Stimulated activated naive B cell treated with anti-CD40 and anti-IgM and Interleukin-4, amounts not matched to agents 10 μg/mL and 1 μg/mL and 100 μg/mL, for 72 hours (primary cell): Measurements from ENCODE around the gene EPHA1.
"Not testable (repeated sequence)": the region's sequence is repeated elsewhere in the genome, so short reads cannot be mapped to it uniquely, and the experiment has no call there.

Experiments used
- ATAC-seq, 2 donors: fragments of 150-1000 bp; cut with Tn5 transposase; replicated peaks; 2 replicates each; pipeline ENCODE4 v1.10.0; 2021; ENCODE audit warnings: moderate library complexity in 1 of 2
- DNase-seq: peaks from one replicate; pipeline ENCODE4 v3.0.0; 2021
- H3K27ac Mint-ChIP-seq: one replicate; pipeline ENCODE4 v1.8.0; 2022; ENCODE audit warnings: mild to moderate bottlenecking, mixed read lengths
- H3K27me3 Mint-ChIP-seq, 2 donors: one replicate each; pipeline ENCODE4 v1.8.0; 2022; ENCODE audit warnings: mixed read lengths in 2 of 2
- H3K36me3 Mint-ChIP-seq, 2 donors: one replicate each; pipeline ENCODE4 v1.8.0; 2022; ENCODE audit warnings: mixed read lengths in 2 of 2, mild to moderate bottlenecking in 1 of 2
- H3K4me1 Mint-ChIP-seq, 2 donors: one replicate each; pipeline ENCODE4 v1.8.0; 2022; ENCODE audit warnings: mixed read lengths in 2 of 2, mild to moderate bottlenecking in 1 of 2
- H3K4me3 Mint-ChIP-seq, 2 donors: one replicate each; pipeline ENCODE4 v1.8.0; 2022; ENCODE audit warnings: mild to moderate bottlenecking in 2 of 2, mixed read lengths in 2 of 2, moderate library complexity in 1 of 2
- H3K9me3 Mint-ChIP-seq, 2 donors: one replicate each; pipeline ENCODE4 v1.8.0; 2022; ENCODE audit warnings: mixed read lengths in 2 of 2, mild to moderate bottlenecking in 1 of 2

EPHA1 gene

GRCh38 chr7:143418681-143419458 is 10.2 kb upstream of the EPHA1 start:
- H3K4me3 Mint-ChIP-seq, result no peak overlapping the region
- H3K27ac Mint-ChIP-seq, result no peak overlapping the region
- no peak for ATAC-seq

GRCh38 chr7:143417734-143418383 is 9.2 kb upstream of the EPHA1 start:
- no peak for DNase-seq
- peaks cover 0 to 3% of the 10 kb centered on the region in 2 donors for H3K9me3 Mint-ChIP-seq
- no peaks in the 10 kb centered on the region for H3K4me1 Mint-ChIP-seq
- ATAC-seq, result peak in 1 of 2 donors; percentile 27
- H3K4me3 Mint-ChIP-seq, result no peak overlapping the region
- no peak overlapping the region for H3K27ac Mint-ChIP-seq
- peaks cover 43 to 55% of the 10 kb centered on the region in 2 donors for H3K27me3 Mint-ChIP-seq
- no peaks in the 10 kb centered on the region for H3K36me3 Mint-ChIP-seq

More at GRCh38 chr7:143418681-143419458, 10.2 kb upstream of the EPHA1 start:
- peaks cover 0 to 3% of the 10 kb centered on the region in 2 donors for H3K9me3 Mint-ChIP-seq
- H3K27me3 Mint-ChIP-seq, result peaks cover 38 to 47% of the 10 kb centered on the region in 2 donors
- H3K36me3 Mint-ChIP-seq, result no peaks in the 10 kb centered on the region
- H3K4me1 Mint-ChIP-seq, result no peaks in the 10 kb centered on the region
- DNase-seq, result no peak

GRCh38 chr7:143416565-143417149 is 8.0 kb upstream of the EPHA1 start:
- H3K4me3 Mint-ChIP-seq, result no peak overlapping the region
- peaks cover 54 to 67% of the 10 kb centered on the region in 2 donors for H3K27me3 Mint-ChIP-seq
- ATAC-seq (peak in 1 of 2 donors; percentile 54), DNase-seq (no peak)
- H3K4me1 Mint-ChIP-seq, result no peaks in the 10 kb centered on the region
- H3K9me3 Mint-ChIP-seq, result peaks cover 0 to 3% of the 10 kb centered on the region in 2 donors
- H3K27ac Mint-ChIP-seq, result no peak overlapping the region
- no peaks in the 10 kb centered on the region for H3K36me3 Mint-ChIP-seq

DNA sequence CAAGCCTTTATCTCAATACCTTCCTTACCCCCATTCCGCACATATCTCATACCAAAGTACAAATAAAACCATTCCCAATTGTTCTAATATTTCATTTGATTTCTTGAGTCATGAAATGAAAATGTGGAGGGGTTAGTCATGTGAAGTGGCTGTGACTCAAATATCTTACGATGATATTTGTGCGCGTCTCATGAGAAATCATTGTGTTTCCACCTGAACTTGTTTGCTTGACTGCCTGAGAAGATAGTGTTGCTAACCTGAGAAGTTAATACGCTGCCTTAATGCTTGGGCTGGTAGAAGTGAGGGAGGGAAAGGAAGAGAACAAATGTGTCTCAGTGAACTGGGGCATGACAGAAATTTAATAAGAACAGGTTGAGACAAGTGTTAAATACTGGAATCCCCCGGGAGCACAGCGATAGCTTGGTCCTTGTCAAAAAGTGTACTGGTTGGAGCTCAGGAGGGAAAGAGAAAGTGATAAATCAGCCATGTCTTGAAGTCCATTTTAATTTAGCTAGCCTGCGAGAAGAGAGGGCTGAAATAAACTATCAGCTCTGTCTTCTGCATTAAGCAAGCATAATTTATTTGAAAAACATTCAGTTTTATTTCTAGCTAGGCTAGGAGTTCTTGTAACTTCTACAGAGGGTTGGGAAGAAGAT is 7.2 kb upstream of the EPHA1 start:
- DNase-seq (no peak), ATAC-seq (no peak)
- peaks cover 56 to 74% of the 10 kb centered on the region in 2 donors for H3K27me3 Mint-ChIP-seq
- H3K4me1 Mint-ChIP-seq, result peaks cover 0 to under 1% of the 10 kb centered on the region in 2 donors
- peaks cover 0 to 3% of the 10 kb centered on the region in 2 donors for H3K9me3 Mint-ChIP-seq
- no peaks in the 10 kb centered on the region for H3K36me3 Mint-ChIP-seq
- H3K4me3 Mint-ChIP-seq, result no peak overlapping the region
- H3K27ac Mint-ChIP-seq, result no peak overlapping the region

DNA sequence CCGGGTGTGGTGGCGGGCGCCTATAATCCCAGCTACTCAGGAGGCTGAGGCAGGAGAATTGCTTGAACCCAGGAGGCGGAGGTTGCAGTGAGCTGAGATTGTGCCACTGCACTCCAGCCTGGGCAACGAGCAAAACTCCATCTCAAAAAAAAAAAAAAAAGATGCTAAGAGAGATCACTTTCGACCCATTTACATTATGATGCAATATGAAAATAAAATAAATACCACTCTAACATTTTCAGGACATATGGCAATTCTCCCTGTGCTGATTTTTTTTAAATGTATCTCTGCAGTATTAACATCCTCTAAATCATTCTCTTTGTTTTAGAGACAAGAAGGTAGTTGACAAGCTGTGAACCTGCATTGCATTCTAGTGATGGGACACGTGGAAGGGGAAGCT is 6.6 kb upstream of the EPHA1 start:
- not testable (repeated sequence) for H3K9me3 Mint-ChIP-seq, H3K36me3 Mint-ChIP-seq, DNase-seq, ATAC-seq, H3K4me3 Mint-ChIP-seq, H3K4me1 Mint-ChIP-seq, H3K27ac Mint-ChIP-seq
- peaks cover 62 to 81% of the 10 kb centered on the region in 2 donors for H3K27me3 Mint-ChIP-seq

- Mint-ChIP-seq H3K4me3 (no peak overlapping the region), H3K27me3 (peaks cover 53 to 81% of the 10 kb centered on the region in 2 donors), H3K9me3 (no peaks in the 10 kb centered on the region), H3K36me3 (no peaks in the 10 kb centered on the region), H3K4me1 (peaks cover 14 to 25% of the 10 kb centered on the region in 2 donors), H3K27ac (no peak overlapping the region)
- no peak for ATAC-seq
- DNase-seq, result no peak
Measured at GRCh38 chr7:143413123-143413522, 4.5 kb upstream of the EPHA1 start.

GRCh38 chr7:143411976-143412708 is 3.5 kb upstream of the EPHA1 start:
- no peak overlapping the region for H3K27ac Mint-ChIP-seq
- no peaks in the 10 kb centered on the region for H3K36me3 Mint-ChIP-seq
- ATAC-seq, result no peak

DNA sequence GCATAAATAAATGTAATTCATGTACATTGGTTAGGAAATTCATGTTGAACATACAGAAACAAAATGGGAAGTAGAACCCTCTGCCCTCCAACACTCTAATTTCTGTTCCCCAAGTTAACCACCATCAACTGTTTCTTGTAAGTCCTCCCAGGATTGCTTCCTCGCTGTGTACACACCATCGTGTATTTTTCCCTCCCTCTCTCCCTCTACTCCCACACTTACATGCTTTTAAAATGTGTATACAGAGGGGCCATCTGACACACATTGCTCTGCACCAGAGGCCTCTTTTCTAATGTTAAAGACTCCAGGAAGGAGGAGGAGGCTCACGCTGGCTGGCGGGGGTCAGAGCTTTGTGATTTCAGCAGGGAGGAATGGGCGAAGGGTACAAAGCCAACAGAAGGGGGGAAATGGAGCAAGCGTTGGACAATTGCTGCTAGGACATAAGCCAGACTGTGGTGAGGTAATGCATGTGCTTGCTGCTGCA is 1.9 kb upstream of the EPHA1 start:
- Mint-ChIP-seq H3K9me3 (no peaks in the 10 kb centered on the region), H3K27ac (no peak overlapping the region), H3K36me3 (no peaks in the 10 kb centered on the region), H3K4me3 (peak overlapping the region in 1 of 2 donors; percentile 28), H3K27me3 (peaks cover 54 to 79% of the 10 kb centered on the region in 2 donors), H3K4me1 (peaks cover 21 to 35% of the 10 kb centered on the region in 2 donors)
- ATAC-seq (peak; percentile 61 to 76), DNase-seq (no peak)

More at GRCh38 chr7:143411976-143412708, 3.5 kb upstream of the EPHA1 start:
- Mint-ChIP-seq H3K27me3 (peaks cover 60 to 83% of the 10 kb centered on the region in 2 donors), H3K4me3 (no peak overlapping the region), H3K9me3 (no peaks in the 10 kb centered on the region), H3K4me1 (peaks cover 21 to 35% of the 10 kb centered on the region in 2 donors)
- no peak for DNase-seq

DNA sequence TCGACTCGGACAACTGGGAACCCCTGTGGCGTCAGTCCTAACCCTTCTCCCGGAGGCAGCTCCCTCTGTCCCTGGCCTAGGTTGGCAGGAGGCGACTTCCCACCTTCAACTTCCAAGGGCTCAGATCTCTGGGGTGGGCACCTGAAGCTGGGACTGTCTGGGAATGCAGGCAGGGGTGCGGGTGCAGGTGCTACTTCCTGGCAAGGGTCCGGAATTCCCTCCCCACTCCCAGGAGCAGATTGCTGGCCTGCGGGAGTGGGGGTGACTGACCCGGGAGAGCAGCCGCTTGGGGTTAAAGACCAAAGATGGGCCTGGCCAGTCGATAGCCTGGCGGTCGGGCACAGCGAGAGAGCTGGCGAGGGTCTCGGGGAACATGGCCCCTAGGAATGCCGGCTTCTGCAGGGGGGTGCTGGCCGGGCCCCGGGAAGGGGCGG is 387 bp downstream of the EPHA1 start:
- Mint-ChIP-seq H3K4me1 (peaks cover 21 to 35% of the 10 kb centered on the region in 2 donors), H3K4me3 (peak overlapping the region; percentile 6 to 60), H3K9me3 (no peaks in the 10 kb centered on the region), H3K27ac (no peak overlapping the region), H3K36me3 (no peaks in the 10 kb centered on the region), H3K27me3 (peaks cover 42 to 66% of the 10 kb centered on the region in 2 donors)
- DNase-seq (no peak), ATAC-seq (no peak)

DNA sequence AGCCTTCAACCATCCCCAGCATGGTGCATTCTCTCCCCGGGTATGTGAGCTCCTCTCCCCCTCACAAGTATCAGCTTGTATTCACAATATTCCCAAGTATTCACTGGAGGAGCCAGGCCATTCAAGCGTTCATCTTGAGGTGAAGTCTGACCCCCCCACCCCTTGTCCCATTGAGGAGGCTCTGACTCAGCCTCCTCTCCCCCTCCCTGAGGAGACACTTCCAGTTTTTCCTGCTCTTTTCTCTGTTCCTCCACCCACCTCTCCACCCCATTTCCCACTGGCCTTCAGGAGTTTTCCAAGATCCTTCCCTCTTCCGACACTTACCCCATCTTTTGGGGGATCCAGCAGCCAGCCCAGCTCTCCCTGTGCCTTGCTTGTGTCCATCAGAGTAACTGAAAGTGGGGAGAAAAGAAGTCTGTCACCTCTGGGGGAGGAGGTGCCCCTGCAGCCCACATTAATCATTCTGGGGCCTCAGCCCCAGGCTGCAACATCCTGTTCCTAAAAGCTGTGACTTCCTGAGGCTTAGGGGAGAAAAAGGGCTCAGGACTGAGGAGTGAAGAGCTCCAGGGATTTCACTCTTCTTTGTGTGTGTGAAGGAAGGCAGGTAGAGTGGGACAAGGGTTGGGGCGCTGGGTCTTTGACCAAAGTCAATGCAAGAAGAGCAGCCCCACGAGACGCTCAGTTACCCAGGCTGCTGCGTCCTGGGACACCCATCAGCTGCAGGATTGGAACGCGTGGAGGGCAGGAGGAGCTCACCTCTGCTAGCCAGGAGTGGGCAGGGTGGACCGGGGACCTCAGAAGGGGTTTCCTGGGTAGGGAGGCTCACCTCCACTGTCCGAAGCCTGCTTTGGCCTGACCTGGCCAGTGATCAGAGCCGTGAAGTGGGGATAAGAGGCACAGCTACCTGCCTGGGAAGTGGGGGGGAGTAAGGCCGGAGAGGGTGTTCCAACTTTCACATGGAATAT is 1.1 kb downstream of the EPHA1 start:
- no peak overlapping the region for H3K27ac Mint-ChIP-seq

DNA sequence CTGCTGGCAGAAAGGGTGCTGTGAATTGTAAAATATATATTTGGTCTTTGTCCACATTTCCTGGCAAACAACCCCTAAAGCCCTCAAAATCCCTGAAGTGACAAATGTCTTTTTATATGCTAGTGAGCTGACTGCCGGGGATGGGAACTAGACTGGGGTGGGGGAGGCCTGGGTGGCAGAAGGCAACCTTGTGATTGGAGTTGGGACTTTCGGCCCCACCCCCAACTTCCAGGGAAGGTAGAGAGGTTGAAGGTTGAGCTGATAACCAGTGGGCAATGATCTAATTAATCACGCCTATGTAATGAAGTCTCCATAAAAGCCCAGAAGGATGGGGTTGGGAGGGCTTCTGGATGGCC is 2.7 kb downstream of the EPHA1 start:
- ATAC-seq (no peak), DNase-seq (no peak)
- Mint-ChIP-seq H3K27ac (no peak overlapping the region), H3K27me3 (peaks cover 25 to 44% of the 10 kb centered on the region in 2 donors), H3K4me3 (no peak overlapping the region), H3K9me3 (no peaks in the 10 kb centered on the region), H3K4me1 (peaks cover 21 to 35% of the 10 kb centered on the region in 2 donors), H3K36me3 (no peaks in the 10 kb centered on the region)

More for the DNA sequence above, 1.1 kb downstream of the EPHA1 start:
- Mint-ChIP-seq H3K9me3 (no peaks in the 10 kb centered on the region), H3K4me1 (peaks cover 21 to 35% of the 10 kb centered on the region in 2 donors), H3K27me3 (peaks cover 36 to 59% of the 10 kb centered on the region in 2 donors), H3K4me3 (peak overlapping the region; percentile 10 to 50), H3K36me3 (no peaks in the 10 kb centered on the region)
- no peak for DNase-seq
- ATAC-seq, result peak in 1 of 2 donors; percentile 11

GRCh38 chr7:143405173-143406001 is 3.3 kb downstream of the EPHA1 start:
- DNase-seq (no peak), ATAC-seq (no peak)
- Mint-ChIP-seq H3K27me3 (peaks cover 20 to 38% of the 10 kb centered on the region in 2 donors), H3K9me3 (no peaks in the 10 kb centered on the region), H3K36me3 (no peaks in the 10 kb centered on the region), H3K27ac (no peak overlapping the region), H3K4me1 (peaks cover 17 to 29% of the 10 kb centered on the region in 2 donors), H3K4me3 (no peak overlapping the region)
